Suprapubic skin (tissue), 4 donors: Measurements from ENCODE around the gene GRIN2B.

Source experiments
- EP300 ChIP-seq: sonication (generic); formaldehyde crosslinking; IDR thresholded peaks from one replicate; pipeline ENCODE4 v1.6.1; 2017; ENCODE audit warnings: antibody characterized with exemption
- POLR2AphosphoS5 ChIP-seq, 3 donors: sonication (generic); formaldehyde crosslinking; IDR thresholded peaks; one replicate each; pipeline ENCODE4 v1.6.1; 2017; ENCODE audit warnings: antibody characterized with exemption in 3 of 3

DNA sequence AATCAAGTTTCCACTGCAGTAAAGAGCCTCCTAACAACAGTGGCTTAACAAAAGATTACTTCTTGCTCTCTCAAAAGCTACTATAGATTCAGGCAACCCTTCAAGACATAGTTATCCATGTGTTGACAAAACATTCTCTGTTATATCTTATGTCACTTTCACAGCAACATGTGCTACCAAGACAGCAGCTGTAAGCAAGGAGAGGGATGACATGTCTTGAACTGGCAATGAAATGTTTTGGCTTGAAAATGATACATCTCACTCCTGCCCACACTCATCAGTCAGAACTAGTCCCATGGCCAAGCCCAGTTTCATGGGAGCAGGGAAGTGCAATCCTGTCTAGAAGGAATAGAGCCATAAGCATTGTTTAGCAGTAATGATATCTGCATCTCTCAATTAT lies 10.7 kb upstream of the GRIN2B start:
- TF ChIP-seq POLR2AphosphoS5 (IDR thresholded peaks at IDR 0.05) = no peak
- TF ChIP-seq EP300 = no peak
